ENCODE measurements around the gene PPARGC1A.
A peak's percentile ranks its signal among the peaks of the same experiment; 100 is the strongest.

The PPARGC1A gene

GRCh38 chr4:23909671-23910070, 19.8 kb upstream of the PPARGC1A start:
- DNase-seq, result no peak

DNA sequence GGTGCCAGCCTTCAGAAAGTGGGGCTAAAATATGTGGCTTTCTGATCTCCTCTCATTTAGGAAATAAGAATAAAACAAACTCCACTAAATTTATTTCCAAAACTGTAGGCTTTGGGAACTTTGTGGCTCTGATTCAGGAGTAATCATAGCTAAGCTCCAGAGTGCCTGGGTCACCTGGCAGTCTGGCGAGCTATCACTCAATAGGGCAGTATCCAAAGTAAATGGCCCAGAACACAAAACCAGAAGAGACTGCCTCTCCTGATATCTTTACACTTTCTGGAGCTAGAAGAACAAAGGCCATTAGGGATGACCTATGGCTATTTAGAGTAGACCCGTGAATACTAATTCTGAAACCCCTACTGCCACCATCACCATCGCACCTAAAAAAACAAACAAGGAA, 17.0 kb upstream of the PPARGC1A start:
- DNase-seq, result no peak

DNA sequence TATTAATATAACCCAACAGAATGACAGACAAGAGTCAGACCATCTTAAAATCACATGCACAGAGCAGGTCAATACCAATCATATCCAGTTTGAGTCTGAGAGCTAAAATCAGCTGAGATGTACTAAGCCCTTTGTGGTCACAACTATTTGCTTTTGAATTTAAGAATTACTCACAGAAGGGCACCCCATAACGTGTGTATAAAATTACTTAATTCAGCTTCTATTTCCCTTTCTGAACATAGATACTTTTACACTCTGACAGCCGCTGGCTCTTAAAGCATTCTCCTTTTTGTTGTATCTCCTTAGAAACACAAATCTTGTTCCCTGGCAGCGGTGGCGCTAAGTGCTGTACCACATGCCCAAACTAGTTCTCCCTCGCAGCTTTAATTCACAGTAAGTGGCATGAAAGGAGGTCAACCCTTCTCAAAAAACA, 14.8 kb upstream of the PPARGC1A start:
- DNase-seq, result peak; percentile 47

DNA sequence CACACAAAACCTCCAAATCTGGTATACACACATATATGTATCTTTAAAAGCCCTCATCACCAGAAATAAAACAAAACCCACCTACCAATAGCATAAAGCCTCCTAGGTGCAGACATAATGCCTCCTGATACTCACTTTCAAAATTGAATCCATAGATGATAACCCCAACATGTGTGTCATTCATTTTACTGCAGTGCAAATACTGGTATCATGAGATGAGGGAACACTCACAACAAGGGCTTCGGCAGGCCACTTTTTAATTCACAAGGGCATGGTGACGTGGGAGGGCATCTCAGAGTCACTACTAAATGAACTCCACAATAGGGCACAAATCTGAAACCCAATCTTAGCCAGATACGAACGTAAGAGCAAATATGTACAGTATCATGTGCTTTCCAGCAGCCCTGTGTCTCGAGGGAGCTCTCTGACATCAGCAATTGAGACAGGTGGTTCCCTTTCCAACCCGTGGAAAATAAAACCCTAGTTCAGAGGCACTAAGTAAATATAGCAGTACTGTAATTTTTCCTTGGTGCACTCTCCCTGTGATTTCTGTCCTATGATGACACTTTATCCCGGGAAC, 14.1 kb upstream of the PPARGC1A start:
- DNase-seq, result peak; percentile 43

- DNase-seq, result no peak
Measured at GRCh38 chr4:23902222-23902804, 12.5 kb upstream of the PPARGC1A start.

- DNase-seq, result no peak
Measured at GRCh38 chr4:23900636-23901035, 10.8 kb upstream of the PPARGC1A start.

DNA sequence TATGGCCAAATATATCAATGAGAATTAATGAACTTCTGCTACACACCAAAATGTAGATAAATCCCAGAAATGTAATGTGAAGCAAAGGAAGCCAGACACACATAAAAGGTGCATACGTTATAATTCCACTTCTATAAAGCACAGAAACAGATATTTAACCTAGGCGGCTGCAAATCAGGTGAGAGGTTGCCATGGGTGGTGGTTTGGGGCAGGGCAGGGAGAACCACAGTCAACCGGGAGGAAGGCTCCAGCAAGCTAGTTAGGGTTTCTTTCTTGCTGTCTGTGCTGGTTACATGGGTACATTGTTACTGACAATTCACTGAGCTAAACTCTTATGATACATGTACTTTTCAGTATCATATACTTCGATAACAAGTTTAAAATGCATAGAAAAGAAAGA, 9.7 kb upstream of the PPARGC1A start:
- no peak for DNase-seq

DNA sequence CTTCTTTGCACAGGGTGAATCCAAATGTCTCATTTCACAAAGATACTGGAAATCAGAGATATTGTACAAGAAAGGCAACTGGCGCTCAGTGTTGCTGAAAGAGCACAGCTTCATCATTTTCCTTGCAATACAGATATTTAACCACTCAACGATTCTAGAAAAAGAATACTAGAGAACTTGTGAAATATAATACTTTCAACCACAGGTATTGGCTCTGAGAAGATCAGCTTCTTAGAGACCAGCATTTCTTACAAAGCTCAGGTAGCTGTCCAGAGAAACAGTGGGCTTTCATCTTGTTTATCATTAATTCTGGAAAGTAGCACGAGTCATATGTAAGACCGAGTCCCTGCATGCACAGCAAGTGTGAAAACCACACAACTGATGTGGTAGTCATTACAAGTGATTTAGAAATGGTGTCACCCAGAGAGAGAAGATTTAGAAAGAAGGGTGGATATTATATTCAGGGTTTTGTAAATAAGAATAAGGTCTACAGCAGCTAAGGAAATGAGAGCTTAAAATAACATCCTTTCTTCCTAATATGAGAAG, 7.8 kb upstream of the PPARGC1A start:
- no peak for DNase-seq

DNA sequence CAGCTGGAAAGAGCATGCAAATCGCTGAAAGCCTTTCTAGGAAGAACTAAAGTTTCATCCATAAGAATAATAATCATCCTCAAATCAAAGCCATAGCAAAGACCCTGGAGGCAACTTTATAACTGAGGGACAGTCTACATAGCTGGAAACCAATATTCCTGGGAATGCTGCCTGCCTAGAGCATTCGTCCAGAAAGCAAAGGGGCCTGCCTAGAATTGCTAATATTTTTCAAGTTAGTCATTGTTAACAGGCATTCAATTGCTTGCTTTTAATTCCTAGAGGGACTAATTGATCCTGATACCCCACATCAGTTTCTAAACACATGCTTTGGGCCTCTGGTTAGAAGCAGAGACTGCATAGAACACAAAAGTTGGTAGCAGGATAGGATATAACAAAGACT, 4.2 kb upstream of the PPARGC1A start:
- DNase-seq, result no peak

GRCh38 chr4:23891064-23891421, 1.2 kb upstream of the PPARGC1A start:
- no peak for DNase-seq

- no peak for DNase-seq
Measured at GRCh38 chr4:23890369-23891063, 669 bp upstream of the PPARGC1A start.

- no peak for DNase-seq
Measured at GRCh38 chr4:23889391-23889790, 456 bp downstream of the PPARGC1A start.

- DNase-seq, result no peak
Measured at GRCh38 chr4:23888421-23889319, 1.2 kb downstream of the PPARGC1A start.

GRCh38 chr4:23887989-23888388, 1.9 kb downstream of the PPARGC1A start:
- no peak for DNase-seq

DNA sequence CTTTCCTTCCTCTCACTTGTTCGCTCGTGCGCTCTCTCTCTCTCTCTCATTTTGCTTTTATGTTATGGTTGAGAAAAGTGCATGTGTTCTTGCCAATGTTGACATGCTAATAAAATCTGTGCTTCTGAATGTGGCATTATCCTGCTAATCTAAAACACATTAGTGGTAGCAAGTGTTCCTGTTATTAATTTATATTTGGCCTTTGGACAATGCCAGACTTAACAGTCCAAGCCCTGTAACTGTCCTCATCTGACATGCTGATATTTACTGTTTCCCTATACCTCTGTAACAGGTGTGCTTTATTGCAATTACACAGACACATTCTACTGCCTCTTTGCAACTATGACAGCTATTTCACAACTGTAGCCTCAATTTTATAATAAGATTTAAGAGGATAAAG, 2.7 kb downstream of the PPARGC1A start:
- DNase-seq, result no peak

DNA sequence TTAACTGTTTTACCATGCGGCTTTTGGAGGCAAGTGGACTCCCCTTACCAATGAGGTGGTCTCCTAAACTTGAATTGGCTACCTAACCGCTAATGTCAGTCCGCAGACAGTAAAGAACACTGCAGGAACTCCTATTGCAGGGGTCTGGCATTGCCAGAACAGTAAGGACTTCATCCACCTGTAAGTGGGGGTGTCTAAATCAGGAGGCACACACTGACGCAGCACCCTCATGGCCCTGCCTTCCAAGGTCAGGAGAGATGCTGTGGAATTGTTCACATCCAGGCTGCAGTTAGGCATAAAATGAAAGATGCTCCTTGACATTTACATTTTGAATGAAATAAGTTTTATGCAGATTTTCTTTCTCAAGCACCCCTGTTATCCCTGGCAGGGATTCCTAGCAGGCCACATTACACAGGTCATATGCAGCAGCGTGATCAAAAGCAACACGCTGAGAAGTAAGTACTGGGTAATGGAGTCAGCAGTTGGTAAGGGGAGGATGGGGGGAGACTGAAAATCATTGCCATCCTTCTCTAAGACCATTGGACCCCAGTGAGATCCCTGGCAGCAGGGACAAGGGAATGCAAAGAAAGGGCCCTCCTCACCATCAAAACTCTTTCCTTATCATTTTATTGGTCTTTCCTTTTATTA, 3.8 kb downstream of the PPARGC1A start:
- DNase-seq, result no peak

GRCh38 chr4:23884741-23885140, 5.1 kb downstream of the PPARGC1A start:
- DNase-seq, result no peak

DNA sequence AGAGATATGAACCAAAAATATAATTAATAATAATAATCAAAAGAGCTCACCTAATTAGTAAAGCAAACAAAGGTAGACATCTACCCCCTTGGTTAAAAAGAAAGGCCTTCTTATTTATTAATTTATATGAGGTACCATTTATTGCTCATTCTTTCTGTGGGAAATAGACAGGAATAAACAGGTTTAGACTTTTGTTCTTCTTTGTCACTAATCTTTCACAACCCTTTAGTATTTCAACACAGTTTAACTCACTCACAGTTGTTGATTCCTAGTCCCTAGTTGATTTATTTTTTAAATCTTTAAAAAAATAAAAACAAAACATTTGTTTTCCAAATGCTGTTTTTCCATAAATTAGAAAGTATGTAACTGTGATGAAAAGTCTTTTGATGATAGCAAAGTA, 5.6 kb downstream of the PPARGC1A start:
- no peak for DNase-seq

DNA sequence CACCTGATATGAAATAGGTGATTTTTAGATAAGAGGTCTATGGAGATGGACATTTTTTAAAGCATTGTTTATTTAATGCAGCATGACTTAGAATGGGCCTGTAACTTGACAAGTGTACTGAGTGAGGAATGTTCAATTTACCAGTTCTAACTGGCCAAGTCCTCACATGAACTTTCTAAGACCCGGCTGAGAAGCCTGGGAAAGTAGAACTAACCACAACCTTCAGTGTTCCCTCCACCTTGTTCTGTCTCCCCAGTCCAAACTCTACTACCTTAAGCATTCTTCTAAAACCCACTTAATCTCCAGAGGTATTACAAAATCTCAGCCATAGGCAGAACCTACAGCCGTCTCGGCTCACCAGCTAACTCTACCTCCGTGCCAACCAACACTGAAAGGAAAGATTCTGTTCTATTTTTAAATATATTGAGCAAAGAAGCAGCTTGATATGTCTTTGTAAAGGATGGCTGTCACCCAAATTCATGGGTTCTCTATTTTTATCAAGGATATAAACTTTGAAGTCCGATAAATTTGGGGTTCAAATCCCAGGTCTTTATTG, 6.8 kb downstream of the PPARGC1A start:
- DNase-seq, result no peak

DNA sequence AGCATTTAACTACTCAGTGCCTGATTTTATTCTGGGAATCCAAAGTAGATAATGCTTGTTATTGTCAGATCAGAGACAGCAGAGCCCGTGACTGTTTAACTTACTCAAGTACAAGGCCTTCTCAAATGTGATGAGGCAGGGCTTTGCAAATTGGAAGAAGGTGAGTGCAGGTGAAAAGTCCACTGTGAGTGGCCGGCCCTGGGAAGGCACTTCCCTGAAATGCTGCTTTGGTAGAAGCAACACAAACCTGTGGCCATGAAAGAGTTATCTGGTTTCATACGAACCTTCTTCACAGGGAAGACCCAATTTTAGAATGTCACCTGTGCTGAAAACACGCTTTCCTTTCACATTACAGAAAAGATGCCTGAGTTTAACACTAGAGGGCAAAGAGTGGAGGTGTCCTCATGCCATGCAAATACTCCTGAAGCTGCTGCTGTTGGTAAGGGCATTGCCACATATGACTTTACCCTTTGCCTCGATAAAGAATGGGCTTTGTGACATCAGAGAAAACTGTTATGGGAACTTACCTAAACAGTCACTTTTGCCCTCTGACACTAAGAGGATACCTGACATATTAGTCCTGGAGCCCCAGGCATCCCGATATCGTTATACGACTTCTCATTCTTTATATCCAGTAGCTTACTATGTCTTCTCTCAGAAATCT, 8.0 kb downstream of the PPARGC1A start:
- no peak for DNase-seq

GRCh38 chr4:23881052-23881501, 8.8 kb downstream of the PPARGC1A start:
- no peak for DNase-seq

All from NCI-H1105 (cell line).